DMS114 treated with DMSO at 0.1 percent for 48 hours (cell line): Measurements from ENCODE around the gene FXR1.
"Not testable (repeated sequence)": the region's sequence is repeated elsewhere in the genome, so short reads cannot be mapped to it uniquely, and the experiment has no call there.

Source experiments
- DNase-seq: peaks from one replicate; lab custom pipeline; 2025; ENCODE audit not compliant: unreplicated experiment; lab: John Stamatoyannopoulos, UW

Gene FXR1

DNA sequence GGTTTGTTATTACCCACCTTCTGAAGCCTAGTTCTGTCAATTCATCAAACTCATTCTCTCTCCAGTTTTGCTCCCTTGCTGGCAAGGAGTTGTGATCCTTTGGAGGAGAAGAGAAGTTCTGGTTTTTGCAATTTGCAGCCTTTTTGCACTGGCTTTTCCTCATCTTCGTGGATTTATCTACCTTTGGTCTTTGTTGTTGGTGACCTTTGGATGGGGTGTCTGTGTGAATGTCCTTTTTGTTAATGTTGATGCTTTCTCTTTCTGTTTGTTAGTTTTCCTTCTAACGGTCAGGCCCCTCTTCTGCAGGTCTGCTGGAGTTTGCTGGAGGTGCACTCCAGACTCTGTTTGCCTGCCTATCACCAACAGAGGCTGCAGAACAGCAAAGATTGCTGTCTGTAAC lies 91.0 kb downstream of the FXR1 start:
- DNase-seq = not testable (repeated sequence)

DNA sequence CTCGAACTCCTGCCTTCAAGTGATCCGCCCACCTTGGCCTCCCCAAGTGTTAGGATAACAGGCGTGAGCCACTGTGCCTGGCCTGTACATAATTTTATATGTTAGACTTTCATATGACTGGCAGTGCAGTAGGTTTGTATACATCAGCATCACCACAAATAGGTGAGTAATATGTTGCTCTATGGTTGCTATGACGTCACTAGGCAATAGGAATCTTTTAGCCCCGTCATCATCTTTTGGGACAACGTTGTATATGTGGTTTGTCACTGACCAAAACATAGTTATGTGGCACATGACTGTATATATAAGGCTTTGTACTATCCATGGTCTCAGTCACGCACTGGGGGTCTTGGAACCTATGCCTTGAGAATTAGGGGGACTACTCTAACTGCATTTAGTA lies 94.1 kb downstream of the FXR1 start:
- DNase-seq = no peak

DNA sequence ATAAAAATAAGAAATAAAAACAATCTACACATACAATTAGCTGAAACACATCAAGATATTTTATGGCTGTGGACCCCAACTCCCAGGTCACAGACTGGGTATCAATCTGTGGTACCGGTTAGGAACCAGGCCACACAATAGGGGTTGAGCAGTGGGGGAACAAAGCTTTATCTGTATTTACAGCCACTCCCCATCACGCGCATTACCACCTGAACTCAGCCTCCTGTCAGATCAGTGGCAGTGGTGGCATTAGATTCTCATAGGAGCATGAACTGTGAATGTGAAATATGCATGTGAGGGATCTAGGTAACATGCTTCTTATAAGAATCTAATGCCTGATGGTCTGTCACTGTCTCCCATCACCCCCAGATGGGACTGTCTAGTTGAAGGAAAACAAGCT lies 94.8 kb downstream of the FXR1 start:
- DNase-seq = no peak

DNA sequence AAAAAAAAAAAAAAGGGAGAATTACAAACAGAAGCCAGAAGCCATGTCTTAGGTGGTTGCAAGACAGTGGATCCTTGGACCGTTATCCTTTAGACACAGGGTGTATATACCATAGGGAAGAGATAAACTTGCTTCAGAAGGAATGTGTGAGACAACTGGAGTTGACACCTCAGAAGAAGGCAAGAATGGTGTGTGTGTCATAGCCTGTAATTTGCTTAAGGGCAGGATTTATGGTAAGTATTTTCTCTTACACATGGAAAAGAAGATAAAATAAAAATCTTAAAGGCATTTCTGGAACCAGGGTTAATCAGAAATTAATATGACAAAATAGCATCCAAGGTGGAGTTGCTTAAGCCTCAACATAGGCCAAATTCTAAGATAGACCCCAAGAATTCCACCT lies 96.3 kb downstream of the FXR1 start:
- DNase-seq = no peak

DNA sequence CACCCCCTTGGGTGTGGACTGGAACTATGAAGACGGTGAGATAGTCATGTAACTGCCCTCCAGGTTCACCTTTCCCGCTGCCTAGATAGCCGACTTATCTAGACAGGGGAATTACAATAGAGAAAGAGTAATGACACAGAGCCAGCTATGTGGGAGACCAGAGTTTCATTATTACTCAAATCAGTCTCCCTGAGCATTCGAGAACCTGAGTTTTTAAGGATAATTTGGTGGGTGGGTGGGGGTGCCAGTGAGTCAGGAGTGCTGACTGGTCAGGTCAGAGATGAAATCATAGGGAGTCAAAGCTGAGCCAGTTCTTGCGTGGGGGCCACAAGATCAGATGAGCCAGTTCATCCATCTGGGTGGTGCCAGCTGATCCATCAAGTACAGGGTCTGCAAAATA lies 96.8 kb downstream of the FXR1 start:
- no peak for DNase-seq

DNA sequence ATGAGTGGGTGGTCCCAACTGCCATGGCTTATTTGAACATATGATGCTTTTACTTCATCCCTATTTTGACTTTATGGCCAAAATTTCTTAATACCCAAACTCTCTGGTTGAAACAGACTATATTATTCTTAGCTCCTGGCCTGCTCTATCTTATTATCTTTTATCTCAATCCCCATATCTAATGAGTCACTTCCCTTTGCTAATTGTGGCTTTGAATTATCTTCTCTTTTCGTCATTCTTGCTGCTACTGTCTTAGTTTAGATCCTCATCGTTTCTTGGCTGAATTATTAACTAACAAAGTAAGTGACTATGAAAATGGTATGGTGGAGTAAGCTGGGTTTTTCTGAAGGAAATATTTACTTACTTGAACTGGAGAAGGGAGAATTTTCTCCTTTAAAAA lies 105.2 kb downstream of the FXR1 start:
- no peak for DNase-seq

DNA sequence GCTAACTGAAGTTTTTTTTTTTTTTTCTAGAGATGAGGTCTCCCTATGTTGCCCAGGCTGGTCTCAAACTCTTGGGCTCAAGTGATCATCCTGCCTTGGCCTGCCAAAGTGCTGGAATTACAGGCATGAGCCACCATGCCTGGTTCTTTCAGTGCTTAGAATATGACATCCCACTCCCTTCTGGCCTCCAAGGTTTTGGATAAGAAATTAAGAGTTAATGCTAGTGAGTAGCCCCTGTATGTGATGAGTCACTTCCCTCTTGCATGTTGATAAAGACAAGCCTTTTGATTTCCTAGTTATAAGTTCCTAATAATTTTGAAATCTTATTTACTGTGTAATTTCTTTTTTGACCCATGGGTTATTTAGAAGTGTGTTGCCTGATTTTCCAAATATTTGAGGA lies 112.7 kb downstream of the FXR1 start:
- no peak for DNase-seq

DNA sequence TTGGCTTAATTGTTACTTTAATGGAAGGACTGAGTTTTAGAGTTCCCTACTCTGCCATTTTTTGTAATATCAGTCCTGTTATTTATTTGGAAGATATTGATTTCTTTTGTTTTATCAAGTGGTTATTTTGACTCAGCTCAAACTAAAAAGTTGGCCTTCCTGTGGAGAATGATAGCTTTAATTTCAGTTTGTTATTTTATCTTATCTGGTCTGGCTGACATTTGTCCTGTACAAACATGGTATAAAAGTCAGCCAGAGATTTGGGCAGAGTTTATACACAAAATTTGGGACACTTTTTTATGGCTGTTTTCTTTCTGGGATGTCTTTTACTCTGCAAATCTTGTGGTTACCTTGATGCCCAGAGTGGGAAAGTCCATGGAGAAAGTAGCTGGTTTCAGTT lies 118.5 kb downstream of the FXR1 start:
- DNase-seq = no peak
